ENCODE measurements around the gene SCFD1. TPM values are rescaled to one million over a fixed set of nuclear protein-coding genes. Genes with fewer than 3 reads are reported as not detected.

The SCFD1 gene
- total RNA-seq, 1 experiment from 2014 or later: 38.1 TPM

GRCh38 chr14:30738978-30739377 lies 116.9 kb downstream of the SCFD1 start:
- H3K36me3 ChIP-seq (ENCODE audit: low read depth): peaks cover 5% of the 10 kb centered on the region; the same call in 1 of the 2 replicates
- ChIA-PET POLR2A (ENCODE audit: unreplicated experiment) (no interaction called here), CTCF (no interaction called here)
- H3K27ac ChIP-seq: no peak overlapping the region
- no peaks in the 10 kb centered on the region for H3K79me2 ChIP-seq (ENCODE audit: low read depth)
- no peak overlapping the region for H2AFZ ChIP-seq
- no peak for TF ChIP-seq CTCF (conservative IDR thresholded peaks at IDR 0.05)
- no peak for TF ChIP-seq EZH2 (IDR thresholded peaks at IDR 0.05; ENCODE audit: low read depth)
- intact Hi-C loops (cut with micrococcal nuclease; ENCODE audit: unreplicated experiment): no loop called here
- BruUV-seq (replicated peaks): no TSS peak
- DNase-seq: no peak
- H3K4me1 ChIP-seq (replicated peaks; ENCODE audit: insufficient read depth): no peaks in the 10 kb centered on the region
- no peaks in the 10 kb centered on the region for H3K9me2 ChIP-seq (ENCODE audit: insufficient read depth)
- no peaks in the 10 kb centered on the region for H3K27me3 ChIP-seq (ENCODE audit: insufficient read depth, low read depth)
- H3K4me3 ChIP-seq: no peak overlapping the region
- H3K9me3 ChIP-seq (ENCODE audit: insufficient read depth, low read depth): no peaks in the 10 kb centered on the region
- H3K4me2 ChIP-seq: no peak overlapping the region
- H4K20me1 ChIP-seq (ENCODE audit: insufficient read depth): no peaks in the 10 kb centered on the region
- no peaks in the 10 kb centered on the region for H3F3A ChIP-seq (ENCODE audit: insufficient read depth, low read depth)

DNA sequence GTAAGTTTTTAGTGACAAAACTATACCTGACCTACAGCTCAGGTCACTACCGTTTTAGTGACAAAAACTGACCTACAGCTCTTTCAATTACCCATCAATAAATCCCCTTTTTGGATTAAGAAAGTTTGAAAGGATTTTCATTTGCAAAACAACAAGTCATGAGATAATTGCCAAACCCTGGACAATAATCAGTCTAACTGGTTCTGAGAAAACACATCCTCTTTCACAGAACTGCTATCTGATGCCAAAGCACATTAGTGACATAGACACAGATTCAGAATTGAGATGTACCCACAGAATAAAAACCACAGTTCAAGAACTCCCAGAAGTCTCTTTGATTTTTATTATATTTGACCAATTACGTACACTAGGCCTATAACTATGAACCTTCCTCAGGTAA lies 126.2 kb downstream of the SCFD1 start:
- Histone ChIP-seq H2AFZ (no peak overlapping the region), H3K79me2 (ENCODE audit: low read depth) (no peaks in the 10 kb centered on the region), H3K27ac (no peak overlapping the region), H3K4me2 (no peak overlapping the region), H3K9me2 (ENCODE audit: insufficient read depth) (no peaks in the 10 kb centered on the region), H3K36me3 (ENCODE audit: low read depth) (no peaks in the 10 kb centered on the region), H3K27me3 (ENCODE audit: insufficient read depth, low read depth) (no peaks in the 10 kb centered on the region), H3K9me3 (ENCODE audit: insufficient read depth, low read depth) (no peaks in the 10 kb centered on the region), H3K4me1 (replicated peaks; ENCODE audit: insufficient read depth) (no peaks in the 10 kb centered on the region), H3F3A (ENCODE audit: insufficient read depth, low read depth) (no peaks in the 10 kb centered on the region), H3K4me3 (no peak overlapping the region), H4K20me1 (ENCODE audit: insufficient read depth) (no peaks in the 10 kb centered on the region)
- POLR2A ChIA-PET (ENCODE audit: unreplicated experiment): no interaction called here
- CTCF ChIA-PET: no interaction called here
- BruUV-seq (replicated peaks): no TSS peak
- intact Hi-C loops (cut with micrococcal nuclease; ENCODE audit: unreplicated experiment): no loop called here
- no peak for TF ChIP-seq EZH2 (IDR thresholded peaks at IDR 0.05; ENCODE audit: low read depth)
- TF ChIP-seq CTCF (conservative IDR thresholded peaks at IDR 0.05): no peak
- no peak for DNase-seq

DNA sequence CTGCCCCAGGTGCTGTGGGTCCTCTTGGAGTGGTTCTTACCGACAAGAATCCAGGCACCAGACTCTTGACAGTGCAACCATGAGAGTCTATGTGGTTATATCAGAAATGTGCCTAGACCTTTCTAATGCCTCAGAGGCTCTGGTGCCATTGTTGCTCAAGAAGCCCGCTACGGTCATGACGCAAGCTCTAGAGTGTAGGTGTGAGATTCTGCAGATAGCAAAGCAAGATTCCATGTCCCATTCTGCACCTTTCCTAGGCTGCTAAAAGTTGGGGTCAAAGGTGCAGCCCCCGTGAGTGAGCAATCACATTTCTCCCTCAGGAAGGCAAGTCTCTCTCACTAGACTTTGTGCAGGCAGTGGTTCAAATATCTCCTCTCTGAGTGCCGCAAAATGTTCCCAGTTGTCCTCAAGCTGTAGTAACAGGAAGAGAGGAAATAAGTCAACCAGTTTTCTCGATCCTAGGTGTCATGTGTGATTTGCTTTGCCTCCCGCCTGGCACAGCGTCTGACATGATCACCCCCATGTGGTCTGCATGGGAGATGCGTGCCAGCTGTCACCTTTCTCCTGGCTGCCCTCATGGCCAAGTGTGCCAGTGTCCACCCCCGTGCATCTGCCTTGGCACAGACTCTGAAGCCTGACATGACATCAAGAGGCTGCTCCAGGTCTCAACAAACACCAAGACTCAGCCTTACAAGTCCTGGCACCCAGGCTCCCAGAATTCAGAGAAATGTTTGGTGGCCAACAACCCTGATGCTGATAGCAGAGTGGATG lies 129.7 kb downstream of the SCFD1 start:
- H3F3A ChIP-seq (ENCODE audit: insufficient read depth, low read depth): no peaks in the 10 kb centered on the region
- no peaks in the 10 kb centered on the region for H4K20me1 ChIP-seq (ENCODE audit: insufficient read depth)
- H3K4me2 ChIP-seq: no peak overlapping the region
- no peaks in the 10 kb centered on the region for H3K79me2 ChIP-seq (ENCODE audit: low read depth)
- H2AFZ ChIP-seq: no peak overlapping the region
- CTCF ChIA-PET: no interaction called here
- H3K4me3 ChIP-seq: no peak overlapping the region
- no peak overlapping the region for H3K27ac ChIP-seq
- BruUV-seq (replicated peaks): no TSS peak
- POLR2A ChIA-PET (ENCODE audit: unreplicated experiment): no interaction called here
- H3K9me2 ChIP-seq (ENCODE audit: insufficient read depth): no peaks in the 10 kb centered on the region
- intact Hi-C loops (cut with micrococcal nuclease; ENCODE audit: unreplicated experiment): no loop called here
- DNase-seq: no peak
- no peaks in the 10 kb centered on the region for H3K27me3 ChIP-seq (ENCODE audit: insufficient read depth, low read depth)
- H3K4me1 ChIP-seq (replicated peaks; ENCODE audit: insufficient read depth): no peaks in the 10 kb centered on the region
- TF ChIP-seq EZH2 (IDR thresholded peaks at IDR 0.05; ENCODE audit: low read depth): no peak
- no peaks in the 10 kb centered on the region for H3K9me3 ChIP-seq (ENCODE audit: insufficient read depth, low read depth)
- H3K36me3 ChIP-seq (ENCODE audit: low read depth): no peaks in the 10 kb centered on the region

- H3K27me3 ChIP-seq (ENCODE audit: insufficient read depth, low read depth): no peaks in the 10 kb centered on the region
- no peaks in the 10 kb centered on the region for H3K36me3 ChIP-seq (ENCODE audit: low read depth)
- no peak overlapping the region for H3K27ac ChIP-seq
- no peak overlapping the region for H2AFZ ChIP-seq
- H3K4me2 ChIP-seq: no peak overlapping the region
- CTCF ChIA-PET: no interaction called here
- intact Hi-C loops (cut with micrococcal nuclease; ENCODE audit: unreplicated experiment): no loop called here
- POLR2A ChIA-PET (ENCODE audit: unreplicated experiment): no interaction called here
- no peaks in the 10 kb centered on the region for H3K4me1 ChIP-seq (replicated peaks; ENCODE audit: insufficient read depth)
- H4K20me1 ChIP-seq (ENCODE audit: insufficient read depth): no peaks in the 10 kb centered on the region
- no peaks in the 10 kb centered on the region for H3F3A ChIP-seq (ENCODE audit: insufficient read depth, low read depth)
- no peak for DNase-seq
- BruUV-seq (replicated peaks): no TSS peak
- no peak overlapping the region for H3K4me3 ChIP-seq
- no peaks in the 10 kb centered on the region for H3K9me3 ChIP-seq (ENCODE audit: insufficient read depth, low read depth)
- no peaks in the 10 kb centered on the region for H3K9me2 ChIP-seq (ENCODE audit: insufficient read depth)
- H3K79me2 ChIP-seq (ENCODE audit: low read depth): no peaks in the 10 kb centered on the region
- TF ChIP-seq EZH2 (IDR thresholded peaks at IDR 0.05; ENCODE audit: low read depth) (no peak), CTCF (conservative IDR thresholded peaks at IDR 0.05) (no peak)
Measured at GRCh38 chr14:30753452-30753851, 131.3 kb downstream of the SCFD1 start.
